Left lung (tissue), 10 donors: Measurements from ENCODE around the gene RNASEH1. TPM values are rescaled to one million over a fixed set of nuclear protein-coding genes. Genes with fewer than 3 reads are reported as not detected.

Experiments
- ATAC-seq: fragments of 200-7000 bp; cut with Tn5 transposase; one replicate; pipeline ENCODE4 v1.9.1; 2020; ENCODE audit warnings: moderate library complexity
- DNase-seq, 4 donors: peaks; one replicate each; pipeline ENCODE4 v3.0.0-alpha.2; 2013 to 2020
- H3K27ac ChIP-seq, 2 donors: fragments of 200-600 bp; sonication (generic) in 1 of 2; one replicate each; pipeline versions ENCODE4 v1.5.0 to v1.8.0; 2020 to 2021
- H3K27me3 ChIP-seq, 2 donors: fragments of 200-600 bp; sonication (generic) in 1 of 2; one replicate each; pipeline versions ENCODE4 v1.5.0 to v1.8.0; 2020 to 2021
- H3K36me3 ChIP-seq, 2 donors: fragments of 200-600 bp; sonication (generic) in 1 of 2; one replicate each; pipeline versions ENCODE4 v1.5.0 to v1.8.0; 2020 to 2021
- H3K4me1 ChIP-seq, 2 donors: fragments of 200-600 bp; one replicate each; pipeline ENCODE4 v1.8.0; 2021
- H3K4me3 ChIP-seq, 2 donors: fragments of 200-600 bp; sonication (generic) in 1 of 2; one replicate each; pipeline versions ENCODE4 v1.5.0 to v1.8.0; 2020 to 2021; ENCODE audit warnings: mild to moderate bottlenecking in 1 of 2
- H3K9me3 ChIP-seq, 2 donors: fragments of 200-600 bp; sonication (generic) in 1 of 2; one replicate each; pipeline versions ENCODE4 v1.5.0 to v1.8.0; 2020 to 2021
- CTCF ChIP-seq, 2 donors: fragments of 200-600 bp; sonication (generic) in 1 of 2; IDR thresholded peaks; one replicate each; pipeline versions ENCODE4 v1.5.0 to v1.8.0; 2021; ENCODE audit warnings: antibody characterized with exemption in 2 of 2
- intact Hi-C, 2 donors: fragments of 100-400 bp; cut with DNase I; formaldehyde crosslinking; loops; one replicate each; pipeline versions ENCODE4 v1.11.2 to v1.14.2; 2022
- polyA plus RNA-seq, 6 donors: library from polyadenylated mRNA; unstranded; fragments of 120-200 nt; gene quantifications; one replicate each; pipeline ENCODE4 v1.2.1, GENCODE V29; 2013; ENCODE audit not compliant: insufficient read length in 6 of 6
- total RNA-seq, 2 donors: library from RNA; stranded (reverse); fragmentation: NEBNext Ultra II Directional; extraction: Animal tissue kit (Norgen Biotek cat#: 25700); gene quantifications; one replicate each; pipeline ENCODE4 v1.2.1, GENCODE V29; 2021
- donor health status: DM: no; HTN: yes; CAD: no.
- donor health status: DM: no; HTN: no; CAD: no.

Gene RNASEH1
- total and polyA plus RNA-seq, 8 donors: 16.1 to 22.8 (median 18.8) TPM

- H3K27ac ChIP-seq: no peak overlapping the region
- intact Hi-C loops: no loop called here
- H3K9me3 ChIP-seq: no peaks in the 10 kb centered on the region
- H3K4me3 ChIP-seq: no peak overlapping the region
- TF ChIP-seq CTCF (IDR thresholded peaks at IDR 0.05): no peak
- H3K4me1 ChIP-seq: no peaks in the 10 kb centered on the region
- H3K27me3 ChIP-seq: no peaks in the 10 kb centered on the region
- ATAC-seq (peak; percentile 69), DNase-seq (peak in 3 of 4 donors; percentile 40 to 69 (median 41))
- no peaks in the 10 kb centered on the region for H3K36me3 ChIP-seq
Observed at GRCh38 chr2:3604991-3605961, 47.1 kb upstream of the RNASEH1 start.

GRCh38 chr2:3604207-3604877 is 46.2 kb upstream of the RNASEH1 start:
- Histone ChIP-seq H3K27me3 (no peaks in the 10 kb centered on the region), H3K4me1 (no peaks in the 10 kb centered on the region), H3K9me3 (no peaks in the 10 kb centered on the region), H3K36me3 (no peaks in the 10 kb centered on the region), H3K27ac (no peak overlapping the region), H3K4me3 (no peak overlapping the region)
- no peak for TF ChIP-seq CTCF (IDR thresholded peaks at IDR 0.05)
- intact Hi-C loops: no loop called here
- peak in 1 of 4 donors; percentile 26 for DNase-seq
- ATAC-seq: no peak

DNA sequence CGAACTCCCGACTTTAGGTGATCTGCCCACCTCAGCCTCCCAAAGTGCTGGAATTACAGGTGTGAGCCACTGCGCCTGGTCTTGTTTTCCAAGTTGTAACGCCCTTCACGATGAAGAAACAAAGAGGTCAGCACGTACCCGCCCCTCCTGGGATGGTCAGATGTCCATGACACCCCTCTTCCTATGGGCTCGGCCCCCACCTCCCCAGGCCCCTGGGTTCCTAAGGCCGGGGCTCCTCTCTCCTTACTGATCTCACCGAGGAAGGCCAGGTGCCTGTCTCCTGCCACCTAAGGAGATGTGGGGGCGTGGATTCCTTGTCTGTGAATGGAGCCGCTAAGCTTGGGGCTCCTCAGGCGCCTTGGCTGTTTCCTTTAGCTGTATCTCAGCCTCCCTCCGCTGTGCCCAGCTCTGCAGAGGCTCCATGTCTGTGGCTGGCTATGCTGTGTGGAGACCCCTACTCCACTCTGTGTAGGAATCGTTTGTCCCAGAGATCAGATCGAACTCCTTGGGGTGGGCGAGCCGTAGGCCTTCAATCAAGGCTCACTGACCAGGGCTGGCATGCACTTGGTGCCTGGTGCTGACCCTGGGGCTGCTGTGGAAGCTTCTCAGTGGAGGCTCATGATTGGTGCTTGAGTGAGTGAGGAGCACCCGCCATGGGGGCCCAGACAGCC is 45.5 kb upstream of the RNASEH1 start:
- Histone ChIP-seq H3K27ac (no peak overlapping the region), H3K27me3 (no peaks in the 10 kb centered on the region), H3K36me3 (no peaks in the 10 kb centered on the region), H3K4me3 (no peak overlapping the region), H3K4me1 (no peaks in the 10 kb centered on the region), H3K9me3 (no peaks in the 10 kb centered on the region)
- no peak for TF ChIP-seq CTCF (IDR thresholded peaks at IDR 0.05)
- no peak for ATAC-seq
- peak in 1 of 4 donors; percentile 22 for DNase-seq
- intact Hi-C loops: no loop called here

- Histone ChIP-seq H3K9me3 (no peaks in the 10 kb centered on the region), H3K4me3 (no peak overlapping the region), H3K27ac (no peak overlapping the region), H3K27me3 (no peaks in the 10 kb centered on the region), H3K4me1 (no peaks in the 10 kb centered on the region), H3K36me3 (no peaks in the 10 kb centered on the region)
- ATAC-seq: no peak
- intact Hi-C loops: no loop called here
- no peak for TF ChIP-seq CTCF (IDR thresholded peaks at IDR 0.05)
- peak in 1 of 4 donors; percentile 15 for DNase-seq
Observed at GRCh38 chr2:3602553-3603339, 44.6 kb upstream of the RNASEH1 start.
